ENCODE measurements around the gene AHCTF1.

DNA sequence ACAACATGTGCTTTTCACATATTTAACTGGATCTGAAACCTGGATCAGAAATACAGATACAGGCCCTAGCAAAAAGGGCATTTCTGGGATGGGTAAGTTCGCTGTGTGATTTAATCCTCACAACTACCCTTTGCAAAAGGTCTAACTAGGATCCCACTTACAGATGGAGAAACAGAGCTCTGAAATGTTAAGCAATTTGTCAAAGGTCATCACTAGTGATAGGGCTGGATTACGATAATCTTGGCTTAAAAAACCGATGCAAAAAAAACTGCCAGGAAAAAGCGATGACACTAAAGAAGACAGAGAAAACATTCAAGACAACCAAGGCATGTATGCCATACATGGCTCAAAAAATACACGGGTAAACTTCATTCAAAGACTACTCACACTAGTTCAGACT, 29.9 kb downstream of the AHCTF1 start:
- TF ChIP-seq, protein P1, sequence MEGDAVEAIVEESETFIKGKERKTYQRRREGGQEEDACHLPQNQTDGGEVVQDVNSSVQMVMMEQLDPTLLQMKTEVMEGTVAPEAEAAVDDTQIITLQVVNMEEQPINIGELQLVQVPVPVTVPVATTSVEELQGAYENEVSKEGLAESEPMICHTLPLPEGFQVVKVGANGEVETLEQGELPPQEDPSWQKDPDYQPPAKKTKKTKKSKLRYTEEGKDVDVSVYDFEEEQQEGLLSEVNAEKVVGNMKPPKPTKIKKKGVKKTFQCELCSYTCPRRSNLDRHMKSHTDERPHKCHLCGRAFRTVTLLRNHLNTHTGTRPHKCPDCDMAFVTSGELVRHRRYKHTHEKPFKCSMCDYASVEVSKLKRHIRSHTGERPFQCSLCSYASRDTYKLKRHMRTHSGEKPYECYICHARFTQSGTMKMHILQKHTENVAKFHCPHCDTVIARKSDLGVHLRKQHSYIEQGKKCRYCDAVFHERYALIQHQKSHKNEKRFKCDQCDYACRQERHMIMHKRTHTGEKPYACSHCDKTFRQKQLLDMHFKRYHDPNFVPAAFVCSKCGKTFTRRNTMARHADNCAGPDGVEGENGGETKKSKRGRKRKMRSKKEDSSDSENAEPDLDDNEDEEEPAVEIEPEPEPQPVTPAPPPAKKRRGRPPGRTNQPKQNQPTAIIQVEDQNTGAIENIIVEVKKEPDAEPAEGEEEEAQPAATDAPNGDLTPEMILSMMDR (IDR thresholded peaks at IDR 0.05; ENCODE audit: insufficient read depth, low read length, poor library complexity, severe bottlenecking): no peak
- no peak for TF ChIP-seq EZH2phosphoT487 (conservative IDR thresholded peaks at IDR 0.05; ENCODE audit: low read length)

All from SU-DHL-6 (cell line).